ENCODE results near the gene MAGEF1. TPM values are rescaled to one million over a fixed set of nuclear protein-coding genes. Genes with fewer than 3 reads are reported as not detected.

Gene MAGEF1
- total and polyA plus RNA-seq, 5 donors from 2014 or later, result 5.2 to 27.0 (median 20.2) TPM

GRCh38 chr3:184688882-184689271 lies 23.0 kb downstream of the MAGEF1 start:
- no peaks in the 10 kb centered on the region for H3K4me1 Mint-ChIP-seq

GRCh38 chr3:184688251-184688881 lies 23.5 kb downstream of the MAGEF1 start:
- no peaks in the 10 kb centered on the region for H3K36me3 Mint-ChIP-seq
- H3K4me1 Mint-ChIP-seq, result no peaks in the 10 kb centered on the region
- H3K27me3 Mint-ChIP-seq, result peaks cover 13% of the 10 kb centered on the region
- ATAC-seq (ENCODE audit: low read depth in 2 of 2) (no peak), DNase-seq (no peak)
- H3K27ac Mint-ChIP-seq, result no peak overlapping the region
- Histone ChIP-seq H3K4me1 (ENCODE audit: control insufficient read depth, insufficient read depth, low read length, poor library complexity, severe bottlenecking) (no peaks in the 10 kb centered on the region), H3K27ac (ENCODE audit: insufficient read depth, low read length, poor library complexity, severe bottlenecking) (no peak overlapping the region), H3K36me3 (ENCODE audit: control insufficient read depth, insufficient read depth, low read length) (no peaks in the 10 kb centered on the region), H3K27me3 (ENCODE audit: control insufficient read depth, insufficient read depth, low read length) (no peaks in the 10 kb centered on the region), H3K9me3 (ENCODE audit: control insufficient read depth in 2 of 2, low read length in 2 of 2) (no peaks in the 10 kb centered on the region), H3K4me3 (ENCODE audit: low read depth, low read length) (no peak overlapping the region)
- H3K4me3 Mint-ChIP-seq, result no peak overlapping the region
- H3K9me3 Mint-ChIP-seq, result peaks cover 0 to 2% (median 0%) of the 10 kb centered on the region in 7 donors

More at GRCh38 chr3:184688882-184689271, 23.0 kb downstream of the MAGEF1 start:
- peaks cover 10% of the 10 kb centered on the region for H3K27me3 Mint-ChIP-seq
- Histone ChIP-seq H3K27ac (ENCODE audit: insufficient read depth, low read length, poor library complexity, severe bottlenecking) (no peak overlapping the region), H3K27me3 (ENCODE audit: control insufficient read depth, insufficient read depth, low read length) (no peaks in the 10 kb centered on the region), H3K9me3 (ENCODE audit: control insufficient read depth in 2 of 2, low read length in 2 of 2) (no peaks in the 10 kb centered on the region), H3K4me1 (ENCODE audit: control insufficient read depth, insufficient read depth, low read length, poor library complexity, severe bottlenecking) (no peaks in the 10 kb centered on the region), H3K4me3 (ENCODE audit: low read depth, low read length) (no peak overlapping the region), H3K36me3 (ENCODE audit: control insufficient read depth, insufficient read depth, low read length) (no peaks in the 10 kb centered on the region)
- ATAC-seq (ENCODE audit: low read depth in 2 of 2) (no peak), DNase-seq (no peak)
- H3K36me3 Mint-ChIP-seq, result no peaks in the 10 kb centered on the region
- H3K9me3 Mint-ChIP-seq, result peaks cover 0 to 2% (median 0%) of the 10 kb centered on the region in 7 donors
- H3K27ac Mint-ChIP-seq, result no peak overlapping the region
- no peak overlapping the region for H3K4me3 Mint-ChIP-seq

DNA sequence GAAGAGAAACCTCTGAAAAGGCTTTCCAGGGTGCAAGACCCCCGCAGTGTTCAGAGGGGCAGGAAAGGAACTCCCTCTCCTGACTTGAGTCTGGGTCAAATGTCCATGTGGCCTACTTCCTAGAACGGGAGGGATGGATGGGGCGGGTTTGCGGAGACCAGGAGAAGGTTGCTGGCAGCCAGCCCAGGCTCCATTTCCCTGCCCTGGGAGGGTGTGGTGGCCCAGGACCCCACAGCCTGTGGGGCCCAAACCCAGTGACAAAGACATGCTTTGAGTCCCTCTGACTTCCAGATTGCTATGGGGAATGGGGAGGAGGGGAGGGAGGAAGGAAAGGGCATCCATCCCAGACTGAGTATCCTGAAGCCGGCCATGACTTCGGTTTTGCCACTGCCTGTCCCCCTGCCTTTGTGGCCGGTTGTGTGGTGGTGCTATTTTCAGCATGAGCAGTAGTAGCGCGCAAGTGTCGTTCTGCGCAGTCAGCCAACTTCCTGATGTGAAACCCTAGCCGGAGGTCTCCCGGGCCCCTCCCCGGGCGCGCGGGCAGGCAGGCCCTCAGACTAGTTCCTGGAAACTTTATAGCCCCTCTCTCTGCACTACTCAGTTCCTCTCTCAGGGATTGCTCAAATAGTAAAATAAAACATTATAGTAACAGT lies 24.4 kb downstream of the MAGEF1 start:
- Mint-ChIP-seq H3K27me3 (peaks cover 14% of the 10 kb centered on the region), H3K27ac (no peak overlapping the region), H3K36me3 (no peaks in the 10 kb centered on the region), H3K4me3 (no peak overlapping the region), H3K9me3 (peaks cover 0 to 2% (median 0%) of the 10 kb centered on the region in 7 donors), H3K4me1 (no peaks in the 10 kb centered on the region)
- Histone ChIP-seq H3K27ac (ENCODE audit: insufficient read depth, low read length, poor library complexity, severe bottlenecking) (no peak overlapping the region), H3K36me3 (ENCODE audit: control insufficient read depth, insufficient read depth, low read length) (no peaks in the 10 kb centered on the region), H3K4me1 (ENCODE audit: control insufficient read depth, insufficient read depth, low read length, poor library complexity, severe bottlenecking) (no peaks in the 10 kb centered on the region), H3K27me3 (ENCODE audit: control insufficient read depth, insufficient read depth, low read length) (no peaks in the 10 kb centered on the region), H3K4me3 (ENCODE audit: low read depth, low read length) (no peak overlapping the region), H3K9me3 (ENCODE audit: control insufficient read depth in 2 of 2, low read length in 2 of 2) (no peaks in the 10 kb centered on the region)
- ATAC-seq (ENCODE audit: low read depth in 2 of 2) (no peak), DNase-seq (no peak)

GRCh38 chr3:184685646-184686045 lies 26.2 kb downstream of the MAGEF1 start:
- no peak for ATAC-seq (ENCODE audit: low read depth in 2 of 2)
- Histone ChIP-seq H3K27me3 (ENCODE audit: control insufficient read depth, insufficient read depth, low read length) (no peaks in the 10 kb centered on the region), H3K27ac (ENCODE audit: insufficient read depth, low read length, poor library complexity, severe bottlenecking) (no peak overlapping the region), H3K4me1 (ENCODE audit: control insufficient read depth, insufficient read depth, low read length, poor library complexity, severe bottlenecking) (no peaks in the 10 kb centered on the region), H3K36me3 (ENCODE audit: control insufficient read depth, insufficient read depth, low read length) (no peaks in the 10 kb centered on the region), H3K9me3 (ENCODE audit: control insufficient read depth in 2 of 2, low read length in 2 of 2) (no peaks in the 10 kb centered on the region), H3K4me3 (ENCODE audit: low read depth, low read length) (no peak overlapping the region)
- Mint-ChIP-seq H3K27me3 (peaks cover 10% of the 10 kb centered on the region), H3K4me3 (no peak overlapping the region), H3K4me1 (no peaks in the 10 kb centered on the region), H3K27ac (no peak overlapping the region), H3K36me3 (no peaks in the 10 kb centered on the region), H3K9me3 (peaks cover 0 to 2% (median 0%) of the 10 kb centered on the region in 7 donors)
- DNase-seq, result no peak

DNA sequence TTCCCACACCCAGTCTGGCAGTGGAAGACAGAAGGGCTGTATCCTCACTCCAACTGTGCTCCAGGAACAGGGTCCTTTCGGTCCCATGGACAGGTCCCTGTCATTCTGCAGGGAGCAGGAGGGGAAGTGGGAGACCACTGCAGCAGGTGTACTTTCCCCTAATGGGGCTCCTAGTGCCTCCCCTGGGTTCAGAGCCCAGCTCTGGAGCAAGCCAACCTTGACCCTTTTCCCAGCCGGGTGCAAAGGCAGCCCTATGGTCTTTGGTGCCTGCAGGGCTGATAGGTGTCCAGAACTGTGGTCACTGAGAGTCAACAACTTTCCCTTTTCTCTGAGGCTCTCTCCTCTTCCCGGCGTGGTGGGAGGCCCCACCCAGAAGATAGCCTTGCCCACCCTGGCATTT lies 26.8 kb downstream of the MAGEF1 start:
- Mint-ChIP-seq H3K27ac (no peak overlapping the region), H3K27me3 (peaks cover 8% of the 10 kb centered on the region), H3K36me3 (no peaks in the 10 kb centered on the region), H3K4me1 (no peaks in the 10 kb centered on the region), H3K4me3 (no peak overlapping the region), H3K9me3 (peaks cover 0 to 2% (median 0%) of the 10 kb centered on the region in 7 donors)
- Histone ChIP-seq H3K36me3 (ENCODE audit: control insufficient read depth, insufficient read depth, low read length) (no peaks in the 10 kb centered on the region), H3K4me1 (ENCODE audit: control insufficient read depth, insufficient read depth, low read length, poor library complexity, severe bottlenecking) (no peaks in the 10 kb centered on the region), H3K9me3 (ENCODE audit: control insufficient read depth in 2 of 2, low read length in 2 of 2) (no peaks in the 10 kb centered on the region), H3K27ac (ENCODE audit: insufficient read depth, low read length, poor library complexity, severe bottlenecking) (no peak overlapping the region), H3K4me3 (ENCODE audit: low read depth, low read length) (no peak overlapping the region), H3K27me3 (ENCODE audit: control insufficient read depth, insufficient read depth, low read length) (no peaks in the 10 kb centered on the region)
- DNase-seq (no peak), ATAC-seq (ENCODE audit: low read depth in 2 of 2) (no peak)

- H3K36me3 ChIP-seq (ENCODE audit: control insufficient read depth, insufficient read depth, low read length), result no peaks in the 10 kb centered on the region
- DNase-seq, result no peak
- no peaks in the 10 kb centered on the region for H3K4me1 Mint-ChIP-seq
- no peak overlapping the region for H3K27ac Mint-ChIP-seq
- no peaks in the 10 kb centered on the region for H3K4me1 ChIP-seq (ENCODE audit: control insufficient read depth, insufficient read depth, low read length, poor library complexity, severe bottlenecking)
- H3K9me3 ChIP-seq (ENCODE audit: control insufficient read depth in 2 of 2, low read length in 2 of 2), result no peaks in the 10 kb centered on the region
- H3K4me3 ChIP-seq (ENCODE audit: low read depth, low read length), result no peak overlapping the region
- no peak overlapping the region for H3K27ac ChIP-seq (ENCODE audit: insufficient read depth, low read length, poor library complexity, severe bottlenecking)
- H3K9me3 Mint-ChIP-seq, result peaks cover 0 to 2% (median 0%) of the 10 kb centered on the region in 7 donors
- H3K27me3 ChIP-seq (ENCODE audit: control insufficient read depth, insufficient read depth, low read length), result no peaks in the 10 kb centered on the region
- no peak overlapping the region for H3K4me3 Mint-ChIP-seq
- no peaks in the 10 kb centered on the region for H3K36me3 Mint-ChIP-seq
- ATAC-seq (ENCODE audit: low read depth in 2 of 2), result no peak
- H3K27me3 Mint-ChIP-seq, result peaks cover 8% of the 10 kb centered on the region
Measured at GRCh38 chr3:184683900-184684560, 27.8 kb downstream of the MAGEF1 start.

DNA sequence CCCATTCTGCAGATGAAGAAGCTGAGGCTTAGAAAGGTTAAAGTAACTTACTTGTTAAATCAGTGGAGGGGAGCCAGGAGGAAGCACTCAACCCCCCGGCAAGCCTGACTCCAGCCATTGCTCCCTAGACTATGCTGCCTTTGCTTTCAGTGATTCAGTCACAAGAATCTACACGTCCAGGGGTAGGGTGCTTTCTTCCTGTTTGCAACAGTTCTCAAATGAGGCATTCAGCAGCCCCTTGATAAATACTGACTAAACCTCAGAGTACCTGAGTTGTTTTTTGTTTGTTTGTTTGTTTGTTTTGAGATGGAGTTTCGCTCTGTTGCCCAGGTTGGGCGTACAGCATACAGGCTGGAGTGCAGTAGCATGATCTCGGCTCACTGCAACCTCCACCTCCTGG lies 28.6 kb downstream of the MAGEF1 start:
- no peak overlapping the region for H3K27ac Mint-ChIP-seq
- no peak overlapping the region for H3K4me3 Mint-ChIP-seq
- H3K4me1 ChIP-seq (ENCODE audit: control insufficient read depth, insufficient read depth, low read length, poor library complexity, severe bottlenecking), result no peaks in the 10 kb centered on the region
- no peak overlapping the region for H3K4me3 ChIP-seq (ENCODE audit: low read depth, low read length)
- no peaks in the 10 kb centered on the region for H3K36me3 ChIP-seq (ENCODE audit: control insufficient read depth, insufficient read depth, low read length)
- H3K9me3 ChIP-seq (ENCODE audit: control insufficient read depth in 2 of 2, low read length in 2 of 2), result no peaks in the 10 kb centered on the region
- H3K27me3 Mint-ChIP-seq, result peaks cover 8% of the 10 kb centered on the region
- no peak overlapping the region for H3K27ac ChIP-seq (ENCODE audit: insufficient read depth, low read length, poor library complexity, severe bottlenecking)
- no peaks in the 10 kb centered on the region for H3K36me3 Mint-ChIP-seq
- no peak for DNase-seq
- H3K4me1 Mint-ChIP-seq, result no peaks in the 10 kb centered on the region
- peaks cover 0 to 2% (median 0%) of the 10 kb centered on the region in 7 donors for H3K9me3 Mint-ChIP-seq
- no peaks in the 10 kb centered on the region for H3K27me3 ChIP-seq (ENCODE audit: control insufficient read depth, insufficient read depth, low read length)
- no peak for ATAC-seq (ENCODE audit: low read depth in 2 of 2)
